Spinal cord (tissue), 10 donors: ENCODE measurements around the gene AQP6. TPM values are rescaled to one million over a fixed set of nuclear protein-coding genes. Genes with fewer than 3 reads are reported as not detected.

ENCODE experiments used
- DNase-seq, 6 donors: peaks; one replicate each; pipeline versions ENCODE4 v3.0.0 to v3.0.0-alpha.2; 2013 to 2015; ENCODE audit warnings: low spot score in 6 of 6, low read depth in 4 of 6
- H3K27ac ChIP-seq: one replicate; pipeline ENCODE4 v1.5.1; 2013; ENCODE audit warnings: low read depth, low read length, control low read depth
- H3K27me3 ChIP-seq: one replicate; pipeline ENCODE4 v1.6.1; 2013; ENCODE audit warnings: low read length; ENCODE audit not compliant: control insufficient read depth, insufficient read depth
- H3K36me3 ChIP-seq: one replicate; pipeline ENCODE4 v1.6.1; 2013; ENCODE audit warnings: low read length; ENCODE audit not compliant: control insufficient read depth, insufficient read depth
- H3K4me1 ChIP-seq: one replicate; pipeline ENCODE4 v1.6.1; 2013; ENCODE audit warnings: low read length; ENCODE audit not compliant: control insufficient read depth, insufficient read depth
- H3K4me3 ChIP-seq: one replicate; pipeline ENCODE4 v1.5.1; 2013; ENCODE audit warnings: low read depth, low read length, control low read depth
- H3K9me3 ChIP-seq: one replicate; pipeline ENCODE4 v1.6.1; 2013; ENCODE audit warnings: low read length; ENCODE audit not compliant: control insufficient read depth, insufficient read depth
- WGBS: methylation state at CpG from one replicate; pipeline ENCODE4 v1.1.5; 2013; ENCODE audit warnings: missing lambda C conversion rate; ENCODE audit not compliant: insufficient coverage; 5-methylcytosine and 5-hydroxymethylcytosine counted together
- polyA plus RNA-seq, 2 donors: library from polyadenylated mRNA; unstranded; fragments of 120-200 nt; gene quantifications; one replicate each; pipeline ENCODE4 v1.2.1, GENCODE V29; 2013; ENCODE audit not compliant: insufficient read length in 2 of 2
- total RNA-seq, 2 donors: library from RNA; depleted of rRNA in 1 of 2; stranded (reverse); fragments of 120-200 nt in 1 of 2; fragments of >200 nt in 1 of 2; gene quantifications; one replicate each; pipeline versions ENCODE4 v1.2.3 to v1.2.4, GENCODE V29; 2013 to 2014
- donor health status: healthy.

The AQP6 gene
- total and polyA plus RNA-seq, 4 donors, result 2.1 to 9.2 (median 4.8) TPM

GRCh38 chr12:49954863-49955830 lies 17.6 kb upstream of the AQP6 start:
- H3K36me3 ChIP-seq, result no peaks in the 10 kb centered on the region
- H3K4me3 ChIP-seq, result no peak overlapping the region
- H3K27me3 ChIP-seq, result peaks cover 54% of the 10 kb centered on the region
- 23% methylated on average over 49 of the region's 53 CpGs for whole genome bisulfite sequencing
- H3K4me1 ChIP-seq, result peaks cover 13% of the 10 kb centered on the region
- DNase-seq, result no peak
- H3K27ac ChIP-seq, result no peak overlapping the region
- H3K9me3 ChIP-seq, result no peaks in the 10 kb centered on the region

- no peak overlapping the region for H3K4me3 ChIP-seq
- H3K4me1 ChIP-seq, result peaks cover 18% of the 10 kb centered on the region
- DNase-seq, result no peak
- H3K36me3 ChIP-seq, result no peaks in the 10 kb centered on the region
- H3K27me3 ChIP-seq, result peaks cover 63% of the 10 kb centered on the region
- 63% methylated on average over 6 of the region's 13 CpGs for WGBS
- H3K27ac ChIP-seq, result no peak overlapping the region
- no peaks in the 10 kb centered on the region for H3K9me3 ChIP-seq
Observed at GRCh38 chr12:49955899-49956662, 16.7 kb upstream of the AQP6 start.

- H3K4me1 ChIP-seq, result peaks cover 23% of the 10 kb centered on the region
- H3K27ac ChIP-seq, result no peak overlapping the region
- no peaks in the 10 kb centered on the region for H3K9me3 ChIP-seq
- H3K36me3 ChIP-seq, result no peaks in the 10 kb centered on the region
- no peak overlapping the region for H3K4me3 ChIP-seq
- no peak for DNase-seq
- H3K27me3 ChIP-seq, result peaks cover 67% of the 10 kb centered on the region
- WGBS, result 74% methylated on average over 4 of the region's 6 CpGs
Observed at GRCh38 chr12:49956663-49957569, 15.8 kb upstream of the AQP6 start.

GRCh38 chr12:49957570-49957967 lies 15.2 kb upstream of the AQP6 start:
- Histone ChIP-seq H3K9me3 (no peaks in the 10 kb centered on the region), H3K4me3 (no peak overlapping the region), H3K27me3 (peaks cover 71% of the 10 kb centered on the region), H3K27ac (no peak overlapping the region), H3K36me3 (no peaks in the 10 kb centered on the region), H3K4me1 (peaks cover 29% of the 10 kb centered on the region)
- DNase-seq, result no peak

GRCh38 chr12:49959685-49960473 lies 12.9 kb upstream of the AQP6 start:
- Histone ChIP-seq H3K36me3 (no peaks in the 10 kb centered on the region), H3K27me3 (peaks cover 59% of the 10 kb centered on the region), H3K4me3 (no peak overlapping the region), H3K27ac (no peak overlapping the region), H3K4me1 (peaks cover 38% of the 10 kb centered on the region), H3K9me3 (no peaks in the 10 kb centered on the region)
- no peak for DNase-seq
- WGBS, result 38% methylated on average over 9 of the region's 11 CpGs

- WGBS, result 31% methylated on average over 9 of the region's 13 CpGs
- H3K9me3 ChIP-seq, result no peaks in the 10 kb centered on the region
- no peak for DNase-seq
- peaks cover 35% of the 10 kb centered on the region for H3K4me1 ChIP-seq
- H3K36me3 ChIP-seq, result no peaks in the 10 kb centered on the region
- H3K4me3 ChIP-seq, result no peak overlapping the region
- no peak overlapping the region for H3K27ac ChIP-seq
- peaks cover 53% of the 10 kb centered on the region for H3K27me3 ChIP-seq
Observed at GRCh38 chr12:49960474-49961110, 12.2 kb upstream of the AQP6 start.

- H3K4me3 ChIP-seq, result no peak within 1 kb of the TSS
- H3K27me3 ChIP-seq, result peaks cover 46% of the 10 kb centered on the region
- DNase-seq, result no peak
- H3K36me3 ChIP-seq, result no peaks in the 10 kb centered on the region
- H3K27ac ChIP-seq, result no peak within 1 kb of the TSS
- 3% methylated on average over 99 of the region's 111 CpGs for WGBS
- H3K4me1 ChIP-seq, result peaks cover 35% of the 10 kb centered on the region
- no peaks in the 10 kb centered on the region for H3K9me3 ChIP-seq
Observed at GRCh38 chr12:49961111-49961922, 11.4 kb upstream of the AQP6 start, which contains the start of gene AQP5. Gene AQP5 (plus strand): TSS chr12:49961872. CDS start chr12:49962018, 146 bp downstream.
